HG03060 (cell line): ENCODE data around the gene UBE2M.
A peak's percentile ranks its signal among the peaks of the same experiment; 100 is the strongest.
"Not testable (repeated sequence)": the region's sequence is repeated elsewhere in the genome, so short reads cannot be mapped to it uniquely, and the experiment has no call there.

Source experiments
- ATAC-seq: cut with Tn5 transposase; IDR thresholded peaks from one replicate; pipeline ENCODE4 v1.9.1; 2021; ENCODE audit warnings: low read depth, moderate number of reproducible peaks; ENCODE audit not compliant: unreplicated experiment

UBE2M gene

GRCh38 chr19:58558066-58558622 is at the start of gene UBE2M:
TSS of gene UBE2M (minus strand) at chr19:58558611. CDS start at chr19:58558381, 230 bp downstream.
- ATAC-seq: no peak

- ATAC-seq: not testable (repeated sequence)
These were observed 48.8 kb upstream of the UBE2M start for GRCh38 chr19:58607213-58607612.

- ATAC-seq: not testable (repeated sequence)
These were observed 48.0 kb upstream of the UBE2M start for GRCh38 chr19:58606251-58606896.

- no peak for ATAC-seq
These were observed 27.8 kb upstream of the UBE2M start for GRCh38 chr19:58586133-58586765.

GRCh38 chr19:58585442-58586132 is 27.2 kb upstream of the UBE2M start:
- ATAC-seq: no peak

- ATAC-seq: no peak
These were observed 26.4 kb upstream of the UBE2M start for GRCh38 chr19:58584498-58585441.

- no peak for ATAC-seq
These were observed 24.6 kb upstream of the UBE2M start for GRCh38 chr19:58582985-58583384.

GRCh38 chr19:58581227-58582141 is 23.1 kb upstream of the UBE2M start:
- ATAC-seq: no peak

- ATAC-seq: no peak
These were observed 21.2 kb upstream of the UBE2M start for GRCh38 chr19:58579473-58580142.

- no peak for ATAC-seq
These were observed 19.9 kb upstream of the UBE2M start for GRCh38 chr19:58578012-58578925.

- not testable (repeated sequence) for ATAC-seq
These were observed 19.2 kb upstream of the UBE2M start for GRCh38 chr19:58577581-58577980.

GRCh38 chr19:58575183-58576041 is 17.0 kb upstream of the UBE2M start:
- ATAC-seq: peak; percentile 30

GRCh38 chr19:58573658-58574164 is 15.3 kb upstream of the UBE2M start:
- ATAC-seq: no peak

- peak; percentile 40 for ATAC-seq
These were observed 14.6 kb upstream of the UBE2M start, which contains the start of gene MZF1 for GRCh38 chr19:58572818-58573657. TSS of gene MZF1 (minus strand) at chr19:58573335. CDS start at chr19:58571389, 1,946 bp downstream.

GRCh38 chr19:58572026-58572817 is 13.8 kb upstream of the UBE2M start:
- no peak for ATAC-seq
